HEK293T (cell line): ENCODE data around the gene ALOX15.

Experiments used
- FOXA1 ChIP-seq: fragments of 450-650 bp; IDR thresholded peaks from 2 replicates; pipeline ENCODE4 v1.6.1; 2016; ENCODE audit warnings: mild to moderate bottlenecking
- FOXK2 ChIP-seq: fragments of 450-650 bp; IDR thresholded peaks from 2 replicates; pipeline ENCODE4 v1.6.1; 2016; ENCODE audit warnings: mild to moderate bottlenecking
- SUZ12 ChIP-seq: fragments of 450-650 bp; IDR thresholded peaks from 2 replicates; pipeline ENCODE4 v1.6.1; 2016; ENCODE audit warnings: mild to moderate bottlenecking

DNA sequence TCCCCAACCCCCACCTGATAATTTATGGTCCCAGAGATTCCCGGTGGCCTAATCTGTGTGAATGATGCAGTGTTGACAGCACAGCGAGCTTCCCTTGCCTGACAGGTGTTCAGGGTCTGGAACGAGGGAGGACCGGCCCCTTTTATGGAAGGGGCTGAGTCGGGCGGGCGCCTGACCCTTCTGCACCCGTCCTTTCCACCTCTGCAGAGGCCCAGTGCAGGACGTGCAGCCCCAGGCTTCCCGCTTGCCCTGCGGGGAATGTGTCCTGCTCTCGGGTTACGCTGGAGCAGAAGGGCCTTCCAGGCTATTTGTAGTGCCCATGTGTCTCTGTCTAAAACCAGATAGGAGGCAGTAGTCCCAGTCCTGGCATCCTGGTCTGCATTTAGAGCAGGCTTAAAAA lies 40.9 kb downstream of the ALOX15 start:
- no peak for TF ChIP-seq SUZ12
- no peak for TF ChIP-seq FOXK2
- TF ChIP-seq FOXA1, result no peak
